ENCODE results near the gene PRKCZ.
"Not testable (repeated sequence)": the region's sequence is repeated elsewhere in the genome, so short reads cannot be mapped to it uniquely, and the experiment has no call there.

DNA sequence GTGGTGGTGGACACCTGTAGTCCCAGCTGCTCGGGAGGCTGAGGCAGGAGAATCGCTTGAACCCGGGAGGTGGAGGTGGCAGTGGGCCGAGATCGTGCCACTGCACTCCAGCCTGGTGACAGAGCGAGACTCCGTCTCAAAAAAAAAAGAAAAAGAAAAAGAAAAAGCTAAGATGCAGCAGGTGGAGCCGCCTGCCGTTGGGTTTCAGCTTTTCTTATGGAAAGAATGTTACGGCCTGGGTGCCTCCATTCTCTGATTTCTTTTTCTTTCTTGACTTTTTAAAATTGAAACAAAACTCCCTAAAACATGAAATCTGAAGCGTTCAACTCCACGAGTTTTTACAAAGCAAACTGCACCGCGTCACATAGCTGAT is 64.4 kb downstream of the PRKCZ start:
- TF ChIP-seq, protein P1, sequence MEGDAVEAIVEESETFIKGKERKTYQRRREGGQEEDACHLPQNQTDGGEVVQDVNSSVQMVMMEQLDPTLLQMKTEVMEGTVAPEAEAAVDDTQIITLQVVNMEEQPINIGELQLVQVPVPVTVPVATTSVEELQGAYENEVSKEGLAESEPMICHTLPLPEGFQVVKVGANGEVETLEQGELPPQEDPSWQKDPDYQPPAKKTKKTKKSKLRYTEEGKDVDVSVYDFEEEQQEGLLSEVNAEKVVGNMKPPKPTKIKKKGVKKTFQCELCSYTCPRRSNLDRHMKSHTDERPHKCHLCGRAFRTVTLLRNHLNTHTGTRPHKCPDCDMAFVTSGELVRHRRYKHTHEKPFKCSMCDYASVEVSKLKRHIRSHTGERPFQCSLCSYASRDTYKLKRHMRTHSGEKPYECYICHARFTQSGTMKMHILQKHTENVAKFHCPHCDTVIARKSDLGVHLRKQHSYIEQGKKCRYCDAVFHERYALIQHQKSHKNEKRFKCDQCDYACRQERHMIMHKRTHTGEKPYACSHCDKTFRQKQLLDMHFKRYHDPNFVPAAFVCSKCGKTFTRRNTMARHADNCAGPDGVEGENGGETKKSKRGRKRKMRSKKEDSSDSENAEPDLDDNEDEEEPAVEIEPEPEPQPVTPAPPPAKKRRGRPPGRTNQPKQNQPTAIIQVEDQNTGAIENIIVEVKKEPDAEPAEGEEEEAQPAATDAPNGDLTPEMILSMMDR (IDR thresholded peaks at IDR 0.05), result not testable (repeated sequence)
- not testable (repeated sequence) for TF ChIP-seq POLR2A (IDR thresholded peaks at IDR 0.05)

Data from uterus (tissue), 2 donors.